Transverse colon (tissue), 4 donors: ENCODE data around the gene ANKRD10.

Source experiments
- CTCF ChIP-seq, 5 experiments: fragments of 200-600 bp in 3 of 5; fragments of 450-650 bp in 2 of 5; sonication (generic) in 3 of 5; IDR thresholded peaks; 1 replicate in 2 of 5; 2 replicates in 3 of 5; pipeline ENCODE4 v1.5.1; 2016 to 2017; ENCODE audit warnings: antibody characterized with exemption in 5 of 5, inconsistent platforms in 3 of 5, mild to moderate bottlenecking in 2 of 5, moderate library complexity in 1 of 5
- POLR2A ChIP-seq: fragments of 450-650 bp; IDR thresholded peaks from one replicate; pipeline ENCODE4 v1.6.1; 2016; ENCODE audit warnings: antibody characterized with exemption, mild to moderate bottlenecking, moderate library complexity
- POLR2AphosphoS5 ChIP-seq, 3 donors: sonication (generic); formaldehyde crosslinking; IDR thresholded peaks; one replicate each; pipeline ENCODE4 v1.6.1; 2016; ENCODE audit warnings: antibody characterized with exemption in 3 of 3

DNA sequence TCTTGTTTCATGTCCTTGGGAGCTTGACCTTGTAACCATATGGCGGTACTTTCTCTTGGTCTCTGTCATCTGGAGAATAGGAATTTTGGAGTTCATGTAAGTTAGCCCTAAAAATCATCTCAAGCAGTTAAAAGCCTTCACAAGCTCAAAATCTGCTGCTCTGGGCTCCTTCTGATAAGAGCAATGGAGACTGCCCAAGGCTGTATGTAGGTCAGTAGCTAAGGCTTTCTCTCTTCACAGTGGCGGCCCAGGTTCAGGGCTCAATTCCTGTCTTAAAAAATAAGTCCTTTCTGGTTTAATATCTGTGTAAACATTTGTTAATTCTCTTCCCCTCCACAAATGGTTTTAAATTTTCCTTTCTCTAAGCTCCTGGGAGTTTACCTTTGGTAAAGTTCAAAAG lies 45.3 kb upstream of the ANKRD10 start:
- TF ChIP-seq CTCF (IDR thresholded peaks at IDR 0.05), result no peak
- no peak for TF ChIP-seq POLR2A
- no peak for TF ChIP-seq POLR2AphosphoS5 (IDR thresholded peaks at IDR 0.05)
